EL (cell line): ENCODE results near the gene FAM124A.

Experiments
- DNase-seq: peaks from one replicate; pipeline ENCODE4 v3.0.0-alpha.2; 2016

FAM124A gene

GRCh38 chr13:51311957-51312520 lies 89.8 kb downstream of the FAM124A start:
- no peak for DNase-seq

GRCh38 chr13:51313619-51314018 lies 91.4 kb downstream of the FAM124A start:
- DNase-seq = no peak

GRCh38 chr13:51317262-51317661 lies 95.1 kb downstream of the FAM124A start:
- peak; percentile 16 for DNase-seq

GRCh38 chr13:51318015-51318414 lies 95.8 kb downstream of the FAM124A start:
- no peak for DNase-seq

GRCh38 chr13:51318876-51319275 lies 96.7 kb downstream of the FAM124A start:
- DNase-seq = no peak

- DNase-seq = no peak
Observed at GRCh38 chr13:51321836-51322235, 99.6 kb downstream of the FAM124A start.

GRCh38 chr13:51322826-51323225 lies 100.6 kb downstream of the FAM124A start:
- no peak for DNase-seq

GRCh38 chr13:51323824-51324511 lies 101.8 kb downstream of the FAM124A start:
- no peak for DNase-seq

- DNase-seq = no peak
Observed at GRCh38 chr13:51324714-51325420, 102.7 kb downstream of the FAM124A start.

GRCh38 chr13:51325837-51326236 lies 103.6 kb downstream of the FAM124A start:
- no peak for DNase-seq

GRCh38 chr13:51326777-51327176 lies 104.6 kb downstream of the FAM124A start:
- no peak for DNase-seq

- no peak for DNase-seq
Observed at GRCh38 chr13:51327961-51328360, 105.8 kb downstream of the FAM124A start.

- no peak for DNase-seq
Observed at GRCh38 chr13:51328488-51328887, 106.3 kb downstream of the FAM124A start.

GRCh38 chr13:51329606-51330005 lies 107.4 kb downstream of the FAM124A start:
- no peak for DNase-seq

- DNase-seq = no peak
Observed at GRCh38 chr13:51330791-51331190, 108.6 kb downstream of the FAM124A start.

- no peak for DNase-seq
Observed at GRCh38 chr13:51331354-51331861, 109.2 kb downstream of the FAM124A start.

- no peak for DNase-seq
Observed at GRCh38 chr13:51332566-51333361, 110.6 kb downstream of the FAM124A start.

- DNase-seq = no peak
Observed at GRCh38 chr13:51333421-51333820, 111.2 kb downstream of the FAM124A start.

- no peak for DNase-seq
Observed at GRCh38 chr13:51333826-51334225, 111.6 kb downstream of the FAM124A start.
